Mucosa of descending colon (tissue), 3 donors: ENCODE results near the gene PACS2. TPM values are rescaled to one million over a fixed set of nuclear protein-coding genes. Genes with fewer than 3 reads are reported as not detected.
A peak's percentile ranks its signal among the peaks of the same experiment; 100 is the strongest.

Source experiments
- ATAC-seq: fragments of 200-7000 bp; cut with Tn5 transposase; one replicate; pipeline ENCODE4 v1.9.1; 2020; ENCODE audit warnings: mild to moderate bottlenecking, moderate library complexity
- DNase-seq, 3 donors: peaks; one replicate each; pipeline ENCODE4 v3.0.0-alpha.2; 2020
- H3K36me3 ChIP-seq: fragments of 200-600 bp; one replicate; pipeline ENCODE4 v1.8.0; 2021; ENCODE audit warnings: low read depth, mild to moderate bottlenecking
- H3K4me1 ChIP-seq: fragments of 200-600 bp; one replicate; pipeline ENCODE4 v1.8.0; 2021; ENCODE audit warnings: low read depth, mild to moderate bottlenecking
- H3K4me3 ChIP-seq: fragments of 200-600 bp; one replicate; pipeline ENCODE4 v1.8.0; 2021; ENCODE audit warnings: mild to moderate bottlenecking
- H3K9me3 ChIP-seq: fragments of 200-600 bp; one replicate; pipeline ENCODE4 v1.8.0; 2021; ENCODE audit warnings: mild to moderate bottlenecking
- intact Hi-C, 2 donors: fragments of 100-400 bp; cut with DNase I in 1 of 2; cut with micrococcal nuclease in 1 of 2; formaldehyde crosslinking; loops; one replicate each; pipeline versions ENCODE4 v1.11.0 to v1.11.1; 2022; cut with DNase I, micrococcal nuclease
- total RNA-seq, 3 donors: library from RNA; stranded (reverse); fragmentation: NEBNext Ultra II Directional in 2 of 3; extraction: Animal tissue kit (Norgen Biotek cat#: 25700) in 2 of 3; gene quantifications; one replicate each; pipeline versions ENCODE4 v1.2.1 to v1.2.4, GENCODE V29; 2021 to 2023
- TF ChIP-seq, protein P1 (sequence below): fragments of 200-600 bp; IDR thresholded peaks from one replicate; pipeline ENCODE4 v1.8.0; 2022; ENCODE audit warnings: antibody characterized with exemption, mild to moderate bottlenecking
- donor health status: DM: no; HTN: no; CAD: no; lungs with moderate emphysema.
- donor health status: DM: no; HTN: no; CAD: no.
- donor health status: DM: no; HTN: yes; CAD: no.

Gene PACS2
- total RNA-seq, 3 donors from 2014 or later, result 71.7 to 84.3 (median 78.9) TPM

- TF ChIP-seq, protein P1, sequence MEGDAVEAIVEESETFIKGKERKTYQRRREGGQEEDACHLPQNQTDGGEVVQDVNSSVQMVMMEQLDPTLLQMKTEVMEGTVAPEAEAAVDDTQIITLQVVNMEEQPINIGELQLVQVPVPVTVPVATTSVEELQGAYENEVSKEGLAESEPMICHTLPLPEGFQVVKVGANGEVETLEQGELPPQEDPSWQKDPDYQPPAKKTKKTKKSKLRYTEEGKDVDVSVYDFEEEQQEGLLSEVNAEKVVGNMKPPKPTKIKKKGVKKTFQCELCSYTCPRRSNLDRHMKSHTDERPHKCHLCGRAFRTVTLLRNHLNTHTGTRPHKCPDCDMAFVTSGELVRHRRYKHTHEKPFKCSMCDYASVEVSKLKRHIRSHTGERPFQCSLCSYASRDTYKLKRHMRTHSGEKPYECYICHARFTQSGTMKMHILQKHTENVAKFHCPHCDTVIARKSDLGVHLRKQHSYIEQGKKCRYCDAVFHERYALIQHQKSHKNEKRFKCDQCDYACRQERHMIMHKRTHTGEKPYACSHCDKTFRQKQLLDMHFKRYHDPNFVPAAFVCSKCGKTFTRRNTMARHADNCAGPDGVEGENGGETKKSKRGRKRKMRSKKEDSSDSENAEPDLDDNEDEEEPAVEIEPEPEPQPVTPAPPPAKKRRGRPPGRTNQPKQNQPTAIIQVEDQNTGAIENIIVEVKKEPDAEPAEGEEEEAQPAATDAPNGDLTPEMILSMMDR, result no peak
- intact Hi-C loops, result loop anchor here (5.0 kb wide), 1 partner anchor 152 kb away; no protein-coding TSS in a partner anchor
- no peak for ATAC-seq
- Histone ChIP-seq H3K36me3 (no peaks in the 10 kb centered on the region), H3K9me3 (no peaks in the 10 kb centered on the region), H3K4me1 (no peaks in the 10 kb centered on the region), H3K4me3 (no peak overlapping the region)
- DNase-seq, result peak in 1 of 3 donors; percentile 50
These were observed 40.0 kb downstream of the PACS2 start for GRCh38 chr14:105354541-105354940.

GRCh38 chr14:105355049-105355575, 40.6 kb downstream of the PACS2 start:
- Histone ChIP-seq H3K4me3 (no peak overlapping the region), H3K9me3 (no peaks in the 10 kb centered on the region), H3K4me1 (no peaks in the 10 kb centered on the region), H3K36me3 (no peaks in the 10 kb centered on the region)
- TF ChIP-seq, protein P1, result no peak
- intact Hi-C loops, result no loop called here
- DNase-seq, result no peak
- no peak for ATAC-seq

DNA sequence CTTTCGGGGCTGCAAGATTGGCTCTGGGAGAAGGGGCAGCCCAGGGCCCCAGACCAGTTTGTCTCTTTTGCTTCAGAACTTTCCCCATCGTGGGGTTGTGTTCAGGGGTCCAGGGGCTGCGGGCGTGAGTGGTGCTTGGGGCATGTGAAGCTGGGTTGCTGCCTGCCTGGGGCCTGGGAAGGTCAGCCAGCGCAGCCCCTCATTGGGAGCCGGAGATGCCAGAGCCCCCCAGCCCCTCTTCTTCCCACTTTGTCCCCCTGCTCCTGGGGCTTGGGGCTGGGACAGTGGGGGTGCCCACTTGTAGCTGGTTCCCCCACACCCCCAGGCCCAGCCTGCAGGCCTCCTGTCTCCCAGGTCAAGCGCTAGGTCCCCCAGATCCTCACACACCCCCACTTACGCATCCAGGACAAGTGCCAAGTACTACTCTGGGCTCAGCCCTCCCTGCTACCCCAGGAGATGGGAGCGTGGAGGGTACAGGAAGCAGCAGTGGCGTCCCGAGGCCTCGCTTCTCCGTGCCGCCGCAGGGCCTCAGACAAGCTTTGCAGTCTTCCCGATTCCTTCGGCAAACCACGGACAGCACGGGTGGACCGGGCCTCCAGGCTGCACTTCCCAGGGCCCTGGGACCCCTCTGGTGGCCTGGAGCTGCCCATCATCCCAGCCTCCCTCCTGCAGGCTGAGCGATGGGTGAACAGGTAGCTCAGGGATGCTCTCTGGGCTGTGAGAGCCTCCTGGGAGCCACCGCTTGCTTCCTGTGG, 41.5 kb downstream of the PACS2 start:
- Histone ChIP-seq H3K9me3 (no peaks in the 10 kb centered on the region), H3K4me3 (no peak overlapping the region), H3K4me1 (no peaks in the 10 kb centered on the region), H3K36me3 (no peaks in the 10 kb centered on the region)
- intact Hi-C loops, result no loop called here
- no peak for ATAC-seq
- DNase-seq, result no peak
- TF ChIP-seq, protein P1, result no peak

- Histone ChIP-seq H3K4me1 (no peaks in the 10 kb centered on the region), H3K36me3 (no peaks in the 10 kb centered on the region), H3K4me3 (no peak overlapping the region), H3K9me3 (no peaks in the 10 kb centered on the region)
- DNase-seq (no peak), ATAC-seq (no peak)
- TF ChIP-seq, protein P1, result no peak
- intact Hi-C loops, result no loop called here
These were observed 42.4 kb downstream of the PACS2 start for GRCh38 chr14:105356927-105357326.

DNA sequence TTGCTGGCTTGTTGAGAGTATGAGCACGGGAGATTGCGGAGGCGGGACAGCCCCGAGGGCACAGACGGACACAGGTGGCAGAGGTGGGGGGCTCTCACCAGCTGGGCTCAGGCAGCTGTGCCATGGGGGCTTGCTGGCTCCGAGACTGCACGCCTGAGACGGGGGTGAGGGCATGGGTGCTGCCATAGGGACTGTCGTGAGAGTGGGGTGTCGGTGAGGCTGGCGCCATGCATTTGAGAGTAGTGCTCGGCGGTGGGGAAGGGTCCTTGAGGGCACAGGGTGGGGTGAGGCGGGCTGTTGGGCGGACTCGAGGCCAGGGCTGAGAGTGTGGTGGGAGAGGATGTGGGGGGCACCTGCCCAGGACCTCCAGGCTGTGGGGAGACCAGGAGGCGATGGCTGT, 43.1 kb downstream of the PACS2 start:
- intact Hi-C loops, result no loop called here
- no peak for ATAC-seq
- no peaks in the 10 kb centered on the region for H3K36me3 ChIP-seq

More for the DNA sequence above, 43.1 kb downstream of the PACS2 start:
- Histone ChIP-seq H3K9me3 (no peaks in the 10 kb centered on the region), H3K4me1 (no peaks in the 10 kb centered on the region), H3K4me3 (no peak overlapping the region)
- DNase-seq, result no peak
- TF ChIP-seq, protein P1, result no peak
